H1 (cell line): Measurements from ENCODE around the gene CROCC. TPM values are rescaled to one million over a fixed set of nuclear protein-coding genes. Genes with fewer than 3 reads are reported as not detected.

Experiments used
- CTBP2 ChIP-seq: IDR thresholded peaks from 2 replicates; pipeline ENCODE4 v1.7.0; 2011; ENCODE audit warnings: borderline replicate concordance, mild to moderate bottlenecking, moderate library complexity, mixed read lengths, low read length; ENCODE audit not compliant: insufficient read depth, insufficient read length
- KDM4A ChIP-seq: IDR thresholded peaks from one replicate; pipeline ENCODE4 v1.7.1; 2012; ENCODE audit warnings: low read depth, mild to moderate bottlenecking, moderate library complexity, low read length, inconsistent platforms; ENCODE audit not compliant: severe bottlenecking
- RFX5 ChIP-seq: IDR thresholded peaks from 2 replicates; pipeline ENCODE4 v1.6.1; 2011; ENCODE audit warnings: low read depth, low read length, improper control_type of control experiment, borderline replicate concordance
- USF2 ChIP-seq: IDR thresholded peaks from 2 replicates; pipeline ENCODE4 v1.6.1; 2011; ENCODE audit warnings: low read length, improper control_type of control experiment
- polyA plus RNA-seq, 7 experiments: library from polyadenylated mRNA; depleted of rRNA in 3 of 7; stranded (reverse) in 5 of 7; unstranded in 2 of 7; fragments of >200 nt in 5 of 7; fragments of 200-250 nt in 2 of 7; gene quantifications; 1 replicate in 5 of 7; 2 replicates in 1 of 7; 4 replicates in 1 of 7; pipeline versions ENCODE4 v1.2.1 to v1.2.3, GENCODE V29; 2011 to 2013; ENCODE audit warnings: missing spikeins in 2 of 7, mixed read lengths in 2 of 7
- total RNA-seq: library from RNA; stranded (reverse); fragmentation: NEBNext Ultra II Directional; extraction: Animal tissue kit (Norgen Biotek cat#: 25700); gene quantifications from 2 replicates; pipeline ENCODE4 v1.2.1, GENCODE V29; 2021

The CROCC gene
- total and polyA plus RNA-seq, 2 of the 8 experiments (the other 6 are each of a cell fraction or from before 2014, with no cell fraction given): 12.1 to 39.5 TPM

GRCh38 chr1:17018849-17019248 lies 97.1 kb downstream of the CROCC start (continued):
- TF ChIP-seq KDM4A: no peak
- TF ChIP-seq USF2: no peak
- no peak for TF ChIP-seq RFX5
- TF ChIP-seq CTBP2: no peak
